GM21390 (cell line): Measurements from ENCODE around the gene HM13.
A peak's percentile ranks its signal among the peaks of the same experiment; 100 is the strongest.
"Not testable (repeated sequence)": the region's sequence is repeated elsewhere in the genome, so short reads cannot be mapped to it uniquely, and the experiment has no call there.

Experiments used
- ATAC-seq: cut with Tn5 transposase; IDR thresholded peaks from one replicate; pipeline ENCODE4 v1.9.1; 2021; ENCODE audit not compliant: unreplicated experiment

HM13 gene

DNA sequence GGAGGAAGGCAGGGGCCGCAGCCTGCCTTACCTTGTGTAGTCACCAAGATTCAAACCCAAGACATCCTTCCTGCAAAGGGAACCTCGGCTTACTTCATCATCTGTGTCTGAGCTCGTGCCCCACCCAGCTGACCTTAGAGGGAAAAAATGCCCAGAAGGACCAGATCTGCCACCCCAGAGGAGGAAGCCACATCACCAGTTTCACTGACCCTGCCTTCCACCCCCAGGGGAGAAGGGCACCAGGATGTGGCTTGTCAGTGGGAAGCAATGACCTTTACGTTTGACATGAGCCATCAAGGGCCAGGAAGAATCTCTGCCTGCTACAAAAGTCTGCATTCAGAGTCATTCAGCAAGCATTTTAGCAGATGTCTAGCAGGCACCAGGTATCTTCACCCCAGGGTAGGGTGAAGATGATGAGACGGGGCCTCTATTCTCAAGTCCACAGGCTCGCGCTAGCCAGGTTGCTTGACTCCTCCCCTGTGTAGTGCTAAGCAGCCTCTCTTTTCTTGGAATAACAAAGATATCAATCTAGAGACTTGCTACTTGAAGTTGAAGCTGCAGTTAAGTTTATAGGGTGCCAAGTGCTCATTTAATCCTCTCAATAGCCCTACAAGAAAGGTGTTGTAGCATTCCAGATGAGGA lies 28.1 kb downstream of the HM13 start:
- no peak for ATAC-seq

GRCh38 chr20:31542963-31543362 lies 28.7 kb downstream of the HM13 start:
- no peak for ATAC-seq

- no peak for ATAC-seq
Observed at GRCh38 chr20:31543966-31544598, 29.8 kb downstream of the HM13 start.

DNA sequence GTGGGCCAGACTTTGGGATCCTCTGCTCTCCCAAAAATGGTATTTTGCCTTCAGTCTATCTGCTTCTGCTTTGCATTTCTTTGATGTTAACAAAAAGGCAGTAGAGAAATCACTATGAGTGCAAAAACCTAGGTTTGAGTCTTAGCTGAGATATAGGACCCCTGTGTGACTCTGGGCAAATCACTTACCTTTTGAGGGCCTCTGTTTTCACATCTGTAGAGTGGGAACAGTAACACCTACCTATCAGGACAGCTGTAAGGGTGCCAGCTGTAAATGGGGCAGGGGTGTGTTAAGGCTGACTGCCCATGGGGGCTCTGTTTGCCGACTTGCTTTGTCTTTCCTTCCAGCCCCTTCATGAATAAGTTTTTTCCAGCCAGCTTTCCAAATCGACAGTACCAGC lies 30.4 kb downstream of the HM13 start:
- no peak for ATAC-seq

DNA sequence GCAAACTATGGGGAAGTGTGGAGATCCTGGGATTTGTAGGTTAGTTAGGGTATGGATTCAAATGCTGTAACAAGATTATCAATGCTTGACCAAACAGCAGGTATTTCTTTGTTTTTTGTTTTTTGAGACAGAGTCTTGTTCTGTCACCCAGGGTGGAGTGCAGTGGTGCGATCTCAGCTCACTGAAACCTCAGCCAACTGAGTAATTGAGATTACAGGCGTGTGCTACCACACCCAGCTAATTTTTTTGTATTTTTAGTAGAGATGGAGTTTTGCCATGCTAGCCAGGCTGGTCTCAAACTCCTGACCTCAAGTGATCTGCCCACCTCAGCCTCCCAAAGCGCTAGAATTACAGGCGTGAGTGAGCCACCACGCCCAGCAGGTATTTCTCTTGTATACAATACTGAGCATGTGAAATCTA lies 31.4 kb downstream of the HM13 start:
- not testable (repeated sequence) for ATAC-seq

- ATAC-seq: peak; percentile 80
Observed at GRCh38 chr20:31547017-31547675, 32.9 kb downstream of the HM13 start.

- ATAC-seq: no peak
Observed at GRCh38 chr20:31547720-31548298, 33.6 kb downstream of the HM13 start.

- ATAC-seq: no peak
Observed at GRCh38 chr20:31548820-31549512, 34.7 kb downstream of the HM13 start.

GRCh38 chr20:31549513-31549880 lies 35.3 kb downstream of the HM13 start:
- ATAC-seq: no peak

GRCh38 chr20:31550099-31550498 lies 35.9 kb downstream of the HM13 start:
- no peak for ATAC-seq

DNA sequence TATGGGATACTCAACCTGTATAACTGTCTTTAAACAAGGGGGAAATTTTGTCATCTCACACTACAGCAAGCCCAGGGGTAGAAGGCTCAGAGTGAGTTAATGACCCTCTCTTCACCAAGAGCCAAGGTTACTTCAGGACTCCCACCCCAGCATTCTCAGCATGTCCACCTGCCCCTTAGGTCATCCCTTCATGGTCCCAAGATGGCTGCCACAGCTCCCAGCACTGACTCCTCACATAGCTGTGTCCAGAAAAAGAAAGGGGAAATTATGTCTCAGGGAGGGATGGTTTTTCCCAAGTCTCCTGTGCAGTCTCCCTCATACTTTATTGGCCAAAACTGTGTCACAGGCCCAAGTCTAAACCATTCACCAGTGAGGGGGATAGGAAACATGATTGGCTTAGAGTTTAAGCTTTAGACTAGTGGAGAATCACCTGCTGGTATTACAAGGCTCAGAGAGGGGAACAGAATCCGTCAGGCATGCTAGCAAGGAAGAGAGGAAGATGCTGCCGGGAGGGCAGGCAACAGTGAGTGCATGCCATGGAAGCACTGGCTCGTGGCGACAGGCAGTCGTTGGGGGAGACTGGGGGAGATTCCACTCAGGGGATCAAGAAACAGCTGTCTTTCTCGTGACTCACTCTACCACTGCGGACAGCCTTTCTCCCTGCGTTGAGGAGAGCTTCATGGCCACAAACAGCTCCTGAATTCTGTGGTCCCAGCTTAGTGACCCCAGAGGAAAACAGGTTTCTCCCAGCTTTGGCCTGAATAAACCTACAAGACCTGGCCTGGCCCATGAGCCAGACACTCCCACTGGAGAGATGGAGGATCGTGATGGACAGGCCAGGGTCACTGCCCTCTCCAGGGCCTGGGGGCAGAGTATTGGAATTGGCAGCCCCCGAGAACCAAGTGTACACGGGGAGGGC lies 37.2 kb downstream of the HM13 start:
- no peak for ATAC-seq

DNA sequence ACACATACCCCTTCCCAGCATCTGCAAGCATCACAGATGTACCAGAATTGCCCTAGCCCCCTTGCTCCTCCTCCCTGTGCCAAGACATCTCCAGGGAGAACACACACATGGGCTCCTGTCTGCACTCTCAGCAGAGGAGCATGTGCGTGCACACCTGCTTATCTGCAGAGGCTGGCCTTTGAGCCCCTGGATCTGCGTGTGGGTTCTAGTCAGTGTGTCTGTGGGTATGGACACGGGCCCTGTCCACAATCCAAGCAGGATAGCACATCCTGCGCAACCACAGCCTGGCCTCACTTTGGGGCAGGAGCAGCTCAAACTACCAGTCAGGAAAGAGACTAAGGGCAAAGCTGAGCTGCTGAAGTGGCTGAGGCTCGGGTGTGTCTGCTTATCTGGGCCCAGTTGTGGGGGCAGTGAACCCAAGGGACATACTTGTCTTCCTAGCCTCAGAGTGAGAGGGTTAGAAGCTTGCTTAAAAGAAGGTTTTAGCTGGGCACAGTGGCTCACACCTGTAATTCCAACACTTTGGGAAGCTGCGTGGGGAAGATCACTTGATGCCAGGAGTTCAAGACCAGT lies 41.0 kb downstream of the HM13 start:
- ATAC-seq: no peak

GRCh38 chr20:31559704-31560093 lies 45.5 kb downstream of the HM13 start:
- no peak for ATAC-seq

GRCh38 chr20:31560094-31560745 lies 46.0 kb downstream of the HM13 start:
- ATAC-seq: no peak

GRCh38 chr20:31560746-31561598 lies 46.7 kb downstream of the HM13 start:
- no peak for ATAC-seq

GRCh38 chr20:31562241-31562640 lies 48.0 kb downstream of the HM13 start:
- no peak for ATAC-seq

DNA sequence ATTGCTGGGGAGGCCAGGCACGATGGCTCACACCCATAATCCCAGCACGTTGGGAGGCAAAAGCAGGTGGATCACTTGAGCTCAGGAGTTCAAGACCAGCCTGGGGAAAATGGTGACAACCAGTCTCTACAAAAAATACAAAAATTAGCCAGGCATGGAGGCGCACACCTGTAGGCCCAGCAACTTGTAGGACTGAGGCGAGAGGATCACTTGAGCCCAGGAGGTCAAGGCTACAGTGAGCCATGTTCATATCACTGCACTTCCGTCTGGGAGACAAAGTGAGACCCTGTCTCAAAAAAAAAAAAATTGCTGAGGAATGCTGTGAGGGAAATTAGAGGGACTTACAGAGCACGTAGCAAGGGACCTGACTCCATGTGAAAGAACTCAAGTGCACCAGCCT lies 50.0 kb downstream of the HM13 start:
- no peak for ATAC-seq

DNA sequence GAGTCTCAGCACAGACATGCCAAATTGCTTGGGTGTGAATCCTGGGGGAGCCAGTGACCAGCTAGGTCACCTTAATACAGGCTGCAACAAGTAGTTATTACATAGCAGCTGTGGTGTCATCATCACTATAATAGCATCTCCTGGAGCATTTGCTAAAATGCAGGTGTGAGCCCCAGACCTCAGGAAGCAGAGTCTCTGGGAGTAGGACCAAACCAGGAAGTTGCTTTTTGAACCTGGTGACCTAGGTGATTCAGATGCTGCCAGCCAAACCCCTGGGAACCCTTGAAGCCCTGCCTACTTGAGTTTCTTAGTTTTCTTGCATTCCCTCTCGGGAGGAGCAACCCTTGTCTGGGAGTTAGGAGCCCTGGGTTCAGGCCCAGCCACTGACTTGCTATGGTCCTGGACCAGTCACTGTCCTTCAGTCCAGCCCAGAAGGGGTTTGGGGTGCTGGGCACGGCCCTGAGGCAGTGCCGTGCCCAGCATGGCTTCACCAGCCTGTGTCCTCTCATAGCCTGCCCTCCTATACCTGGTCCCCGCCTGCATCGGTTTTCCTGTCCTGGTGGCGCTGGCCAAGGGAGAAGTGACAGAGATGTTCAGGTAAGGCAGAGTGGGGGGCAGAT lies 51.6 kb downstream of the HM13 start:
- ATAC-seq: no peak
